IMR-90 (cell line): ENCODE data around the gene CMTM5. TPM values are rescaled to one million over a fixed set of nuclear protein-coding genes. Genes with fewer than 3 reads are reported as not detected.
"Not testable (repeated sequence)": the region's sequence is repeated elsewhere in the genome, so short reads cannot be mapped to it uniquely, and the experiment has no call there.

ENCODE experiments used
- ATAC-seq: fragments of 200-7000 bp; cut with Tn5 transposase; 2 replicates; pipeline ENCODE4 v1.9.1; 2020; ENCODE audit warnings: low read depth, mild to moderate bottlenecking, moderate library complexity
- BruUV-seq: library from RNA; stranded (reverse); fragments of 400-500 nt; replicated peaks from 2 replicates; lab custom pipeline; 2021; lab: Mats Ljungman, UMichigan
- CTCF ChIA-PET: fragments of 300-600 bp; formaldehyde crosslinking; extraction: SDS; loops from one replicate; lab custom pipeline; 2021; ENCODE audit warnings: antibody characterized with exemption; lab: Yijun Ruan, JAX
- POLR2A ChIA-PET: fragments of 300-600 bp; sonication (Branson Sonifier 250); formaldehyde crosslinking; loops from one replicate; lab custom pipeline; 2022; ENCODE audit warnings: antibody characterized with exemption; ENCODE audit not compliant: unreplicated experiment; lab: Charles Lee
- DNase-seq: peaks from one replicate; pipeline ENCODE4 v3.0.0; 2013
- H2AFZ ChIP-seq: replicated peaks from 2 replicates; pipeline ENCODE3; 2013; ENCODE audit warnings: low read length, mild to moderate bottlenecking; ENCODE audit not compliant: poor library complexity
- H2AK5ac ChIP-seq: 2 replicates; pipeline ENCODE4 v1.6.1; 2013; ENCODE audit warnings: low read depth, low read length, inconsistent platforms
- H2AK9ac ChIP-seq: replicated peaks from 2 replicates; pipeline ENCODE3; 2013; ENCODE audit warnings: mild to moderate bottlenecking, low read depth, low read length, moderate library complexity; ENCODE audit not compliant: poor library complexity
- H2BK120ac ChIP-seq: 2 replicates; pipeline ENCODE4 v1.6.1; 2013; ENCODE audit warnings: low read depth, low read length, inconsistent platforms
- H2BK15ac ChIP-seq: 3 replicates; pipeline ENCODE4 v1.6.1; 2013; ENCODE audit warnings: low read depth, low read length, inconsistent platforms
- H2BK20ac ChIP-seq: 2 replicates; pipeline ENCODE4 v1.6.1; 2013; ENCODE audit warnings: low read depth, mild to moderate bottlenecking, inconsistent platforms, low read length, moderate library complexity
- H2BK5ac ChIP-seq: 2 replicates; pipeline ENCODE4 v1.6.1; 2013; ENCODE audit warnings: mild to moderate bottlenecking, low read depth, low read length, inconsistent platforms; ENCODE audit not compliant: poor library complexity, severe bottlenecking
- H3K14ac ChIP-seq: replicated peaks from 2 replicates; pipeline ENCODE4 v1.6.1; 2013; ENCODE audit warnings: low read depth, low read length, inconsistent platforms
- H3K18ac ChIP-seq: 2 replicates; pipeline ENCODE4 v1.6.1; 2013; ENCODE audit warnings: low read depth, low read length, control low read depth
- H3K23ac ChIP-seq: 2 replicates; pipeline ENCODE4 v1.6.1; 2013; ENCODE audit warnings: low read depth, low read length, inconsistent platforms
- H3K27ac ChIP-seq: 2 replicates; pipeline ENCODE4 v1.5.1; 2013; ENCODE audit warnings: mild to moderate bottlenecking, control low read depth, low read length; ENCODE audit not compliant: insufficient read depth
- H3K27me3 ChIP-seq: 2 replicates; pipeline ENCODE4 v1.6.1; 2013; ENCODE audit warnings: low read length; ENCODE audit not compliant: control insufficient read depth, insufficient read depth
- H3K36me3 ChIP-seq: 2 replicates; pipeline ENCODE4 v1.6.1; 2013; ENCODE audit warnings: low read length, mixed read lengths; ENCODE audit not compliant: control insufficient read depth, insufficient read depth
- H3K4ac ChIP-seq: 2 replicates; pipeline ENCODE4 v1.6.1; 2013; ENCODE audit warnings: low read depth, low read length, inconsistent platforms
- H3K4me1 ChIP-seq: 2 replicates; pipeline ENCODE4 v1.6.1; 2013; ENCODE audit warnings: low read length, mixed read lengths; ENCODE audit not compliant: control insufficient read depth, insufficient read depth
- H3K4me2 ChIP-seq: 2 replicates; pipeline ENCODE4 v1.6.1; 2013; ENCODE audit warnings: low read depth, mild to moderate bottlenecking, control low read depth, low read length, moderate library complexity
- H3K4me3 ChIP-seq: 2 replicates; pipeline ENCODE4 v1.5.1; 2013; ENCODE audit warnings: low read depth, mild to moderate bottlenecking, control low read depth, low read length, moderate library complexity; ENCODE audit not compliant: insufficient read depth
- H3K56ac ChIP-seq: 2 replicates; pipeline ENCODE4 v1.6.1; 2013; ENCODE audit warnings: low read length, inconsistent platforms; ENCODE audit not compliant: insufficient read depth; ENCODE audit errors: extremely low read depth
- H3K79me1 ChIP-seq, 2 experiments: 2 replicates each; pipeline ENCODE4 v1.6.1; 2013; ENCODE audit warnings: low read length in 2 of 2, inconsistent platforms in 1 of 2, low read depth in 1 of 2
- H3K9ac ChIP-seq: 2 replicates; pipeline ENCODE4 v1.6.1; 2013; ENCODE audit warnings: low read depth, low read length, control low read depth
- H3K9me1 ChIP-seq: 2 replicates; pipeline ENCODE4 v1.6.1; 2013; ENCODE audit warnings: low read length, inconsistent platforms; ENCODE audit not compliant: insufficient read depth
- H3K9me3 ChIP-seq: 2 replicates; pipeline ENCODE4 v1.6.1; 2013; ENCODE audit warnings: low read length; ENCODE audit not compliant: control insufficient read depth, insufficient read depth
- H4K20me1 ChIP-seq: 2 replicates; pipeline ENCODE4 v1.6.1; 2013; ENCODE audit warnings: low read length, inconsistent platforms; ENCODE audit not compliant: insufficient read depth
- H4K5ac ChIP-seq: 2 replicates; pipeline ENCODE4 v1.6.1; 2013; ENCODE audit warnings: mild to moderate bottlenecking, low read depth, low read length, control low read depth
- H4K8ac ChIP-seq, 2 experiments: 2 replicates each; pipeline ENCODE4 v1.6.1; 2013; ENCODE audit warnings: low read depth in 2 of 2, low read length in 2 of 2, control low read depth in 1 of 2, inconsistent platforms in 1 of 2
- H4K91ac ChIP-seq: 2 replicates; pipeline ENCODE4 v1.6.1; 2013; ENCODE audit warnings: low read depth, low read length, inconsistent platforms; ENCODE audit not compliant: insufficient read depth
- BHLHE40 ChIP-seq: fragments of 150-350 bp; IDR thresholded peaks from 2 replicates; pipeline ENCODE4 v1.6.1; 2016; ENCODE audit warnings: mild to moderate bottlenecking, low read depth, low read length
- CHD1 ChIP-seq: IDR thresholded peaks from 2 replicates; pipeline ENCODE4 v1.6.1; 2012; ENCODE audit warnings: low read depth, low read length, improper control_type of control experiment
- ELK1 ChIP-seq: fragments of 150-350 bp; IDR thresholded peaks from 2 replicates; pipeline ENCODE4 v1.6.1; 2016; ENCODE audit warnings: low read depth, mild to moderate bottlenecking, low read length, moderate library complexity, borderline replicate concordance
- NFE2L2 ChIP-seq: fragments of 150-350 bp; IDR thresholded peaks from 2 replicates; pipeline ENCODE4 v1.6.1; 2016; ENCODE audit warnings: low read depth, mild to moderate bottlenecking, low read length
- whole genome bisulfite sequencing, 2 experiments: methylation state at CpG; one replicate each; pipeline versions ENCODE4 v1.1.5 to v1.1.7; 2013; ENCODE audit warnings: missing lambda C conversion rate in 2 of 2; ENCODE audit not compliant: insufficient read length in 1 of 2; ENCODE audit errors: extremely low coverage in 2 of 2; 5-methylcytosine and 5-hydroxymethylcytosine counted together
- dilution Hi-C: fragments of 300-500 bp; cut with HindIII; formaldehyde crosslinking; loops from one replicate; pipeline ENCODE4 v1.14.3; 2018; ENCODE audit warnings: low sequenced_read_pairs; ENCODE audit not compliant: unreplicated experiment
- in situ Hi-C: fragments of 300-500 bp; cut with MboI; formaldehyde crosslinking; loops from 3 replicates; pipeline ENCODE4 v1.14.3; 2019; ENCODE audit warnings: low sequenced_read_pairs, inconsistent platforms, mixed read lengths
- intact Hi-C: fragments of 100-400 bp; cut with micrococcal nuclease; formaldehyde crosslinking; loops from 2 replicates; pipeline ENCODE4 v1.10.0; 2022
- polyA plus RNA-seq, 3 experiments: library from polyadenylated mRNA; depleted of rRNA; stranded (reverse); fragments of >200 nt; gene quantifications; 2 replicates each; pipeline ENCODE4 v1.2.3, GENCODE V29; 2012; ENCODE audit warnings: low replicate concordance in 1 of 3
- total RNA-seq: library from RNA; depleted of rRNA; stranded (reverse); fragments of >200 nt; gene quantifications from 2 replicates; pipeline ENCODE4 v1.2.3, GENCODE V29; 2012
- TF ChIP-seq, protein P1 (sequence below): fragments of 150-350 bp; IDR thresholded peaks from 2 replicates; pipeline ENCODE4 v1.6.1; 2017; ENCODE audit warnings: mild to moderate bottlenecking, antibody characterized with exemption, low read length, low read depth

CMTM5 gene
- total and polyA plus RNA-seq, 2 of the 4 experiments (the other 2 are of a cell fraction), result 0.07 TPM; not detected in 1

GRCh38 chr14:23399591-23399990 lies 22.7 kb downstream of the CMTM5 start:
- Histone ChIP-seq H4K8ac (no peak overlapping the region), H3K9me1 (peaks cover 2% of the 10 kb centered on the region; the same call in 1 of the 2 replicates), H2BK5ac (no peak overlapping the region), H3K4me3 (no peak overlapping the region), H3K4ac (no peak overlapping the region), H3K56ac (no peak overlapping the region), H3K4me2 (no peak overlapping the region), H3K23ac (no peak overlapping the region), H3K27me3 (peaks cover 31% of the 10 kb centered on the region; the same call in 1 of the 2 replicates), H2BK120ac (no peak overlapping the region), H3K14ac (no peak overlapping the region), H3K27ac (no peak overlapping the region), H2AK9ac (no peak overlapping the region), H3K18ac (no peak overlapping the region), H3K9ac (no peak overlapping the region), H3K9me3 (no peaks in the 10 kb centered on the region), H4K5ac (no peak overlapping the region), H4K91ac (no peak overlapping the region), H3K36me3 (no peaks in the 10 kb centered on the region), H3K79me1 (no peaks in the 10 kb centered on the region), H2BK20ac (no peak overlapping the region), H4K20me1 (no peaks in the 10 kb centered on the region), H3K4me1 (no peaks in the 10 kb centered on the region), H2AFZ (no peak overlapping the region), H2AK5ac (no peak overlapping the region), H2BK15ac (no peak overlapping the region)
- 40% methylated on average over 1 of the region's 6 CpGs; no CpG with 5 or more reads in 1 of the 2 experiments for WGBS, 2 experiments
- intact Hi-C loops, result no loop called here
- TF ChIP-seq CHD1 (no peak), NFE2L2 (no peak), ELK1 (no peak), BHLHE40 (no peak)
- TF ChIP-seq, protein P1, sequence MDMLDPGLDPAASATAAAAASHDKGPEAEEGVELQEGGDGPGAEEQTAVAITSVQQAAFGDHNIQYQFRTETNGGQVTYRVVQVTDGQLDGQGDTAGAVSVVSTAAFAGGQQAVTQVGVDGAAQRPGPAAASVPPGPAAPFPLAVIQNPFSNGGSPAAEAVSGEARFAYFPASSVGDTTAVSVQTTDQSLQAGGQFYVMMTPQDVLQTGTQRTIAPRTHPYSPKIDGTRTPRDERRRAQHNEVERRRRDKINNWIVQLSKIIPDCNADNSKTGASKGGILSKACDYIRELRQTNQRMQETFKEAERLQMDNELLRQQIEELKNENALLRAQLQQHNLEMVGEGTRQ, result no peak
- CTCF ChIA-PET, result no interaction called here
- dilution Hi-C loops, result no loop called here
- DNase-seq (no peak), ATAC-seq (no peak)
- in situ Hi-C loops, result no loop called here
- POLR2A ChIA-PET, result no interaction called here
- no TSS peak for BruUV-seq

- ATAC-seq, H3K18ac ChIP-seq, H2BK15ac ChIP-seq, CTCF ChIA-PET, in situ Hi-C loops, H3K4me2 ChIP-seq, H3K9me1 ChIP-seq, H4K8ac ChIP-seq, H3K14ac ChIP-seq, DNase-seq, H3K9ac ChIP-seq, H3K9me3 ChIP-seq, POLR2A ChIA-PET, H3K36me3 ChIP-seq, H4K91ac ChIP-seq, BruUV-seq, H3K23ac ChIP-seq, H4K5ac ChIP-seq, H4K20me1 ChIP-seq, H2BK120ac ChIP-seq, H3K4me1 ChIP-seq, H2AFZ ChIP-seq, intact Hi-C loops, dilution Hi-C loops, H3K4me3 ChIP-seq, H2BK20ac ChIP-seq, H3K79me1 ChIP-seq, H3K56ac ChIP-seq, H2AK9ac ChIP-seq, H3K4ac ChIP-seq, H3K27ac ChIP-seq, H2AK5ac ChIP-seq, H2BK5ac ChIP-seq: not testable (repeated sequence)
- no CpG with 5 or more reads among the region's 16 CpGs for WGBS, 2 experiments
- H3K27me3 ChIP-seq, result peaks cover 34% of the 10 kb centered on the region; the same call in 1 of the 2 replicates
These were observed 23.8 kb downstream of the CMTM5 start for GRCh38 chr14:23400496-23401149.
